ENCODE measurements around the gene INTS13. TPM values are rescaled to one million over a fixed set of nuclear protein-coding genes. Genes with fewer than 3 reads are reported as not detected.

INTS13 gene
- total RNA-seq, 1 experiment from 2014 or later, result 50.5 TPM

GRCh38 chr12:26896913-26897312, 40.9 kb downstream of the INTS13 start:
- ATAC-seq, result no peak
- CTCF ChIA-PET, result interaction anchor here (2.1 kb wide), 1 partner anchor 12 kb away, joined by 8 read pairs; no protein-coding TSS in a partner anchor
- POLR2A ChIA-PET, result no interaction called here

GRCh38 chr12:26895672-26896071, 42.1 kb downstream of the INTS13 start:
- Histone ChIP-seq H3K27ac (ENCODE audit: low read depth, low read length) (no peak overlapping the region), H3K79me2 (ENCODE audit: insufficient read depth, low read length) (no peaks in the 10 kb centered on the region), H2AFZ (ENCODE audit: low read depth, low read length, poor library complexity, severe bottlenecking) (no peak overlapping the region), H3K9me2 (ENCODE audit: insufficient read depth) (no peaks in the 10 kb centered on the region), H3K36me3 (ENCODE audit: control insufficient read depth in 1 of 2, insufficient read depth in 2 of 2, low read length in 2 of 2) (peaks cover 2 to 3% of the 10 kb centered on the region in 2 experiments; a peak in 1 of 4 replicates), H4K20me1 (ENCODE audit: insufficient read depth) (no peaks in the 10 kb centered on the region), H3K9ac (ENCODE audit: low read length) (no peak overlapping the region), H3K27me3 (ENCODE audit: insufficient read depth, low read length) (no peaks in the 10 kb centered on the region), H3K4me2 (ENCODE audit: low read length) (no peak overlapping the region), H3K4me1 (ENCODE audit: control insufficient read depth in 1 of 2, insufficient read depth in 2 of 2, low read length in 2 of 2) (no peaks in the 10 kb centered on the region), H3K4me3 (replicated peaks in 1 of 2; ENCODE audit: low read depth in 1 of 2, low read length in 2 of 2) (no peak overlapping the region), H3K9me3 (ENCODE audit: control insufficient read depth in 1 of 2, insufficient read depth in 1 of 2, low read depth in 1 of 2, low read length in 2 of 2) (no peaks in the 10 kb centered on the region)
- DNase-seq (ENCODE audit: low read depth, low spot score) (no peak), ATAC-seq (no peak)
- no TSS peak for BruUV-seq (replicated peaks)
- ChIA-PET CTCF (no interaction called here), POLR2A (no interaction called here), RAD21 (ENCODE audit: low non-redundant PET in 1 of 2, low total read pairs in 2 of 2, uncharacterized antibody in 2 of 2, unreplicated experiment in 2 of 2) (no interaction called here)
- intact Hi-C loops (cut with micrococcal nuclease), result no loop called here
- TF ChIP-seq CEBPB (IDR thresholded peaks at IDR 0.05; ENCODE audit: low read depth) (no peak), POLR2AphosphoS5 (IDR thresholded peaks at IDR 0.05; ENCODE audit: low read depth, low read length) (no peak), JUND (IDR thresholded peaks at IDR 0.05) (no peak), SRF (IDR thresholded peaks at IDR 0.05; ENCODE audit: low read depth) (no peak), REST (IDR thresholded peaks at IDR 0.05; ENCODE audit: low read depth) (no peak), YY1 (IDR thresholded peaks at IDR 0.05; ENCODE audit: extremely low read depth, insufficient replicate concordance, low read depth, low read length) (no peak)

More at GRCh38 chr12:26896913-26897312, 40.9 kb downstream of the INTS13 start:
- no peaks in the 10 kb centered on the region for H3K27me3 ChIP-seq (ENCODE audit: insufficient read depth, low read length)
- TF ChIP-seq ZNF274 (IDR thresholded peaks at IDR 0.05; ENCODE audit: low read depth, low read length) (no peak), ZBTB33 (IDR thresholded peaks at IDR 0.05; ENCODE audit: extremely low read depth, insufficient replicate concordance, low read length) (no peak), JUND (IDR thresholded peaks at IDR 0.05) (no peak), POLR2AphosphoS5 (IDR thresholded peaks at IDR 0.05; ENCODE audit: low read depth, low read length) (no peak), EZH2phosphoT487 (IDR thresholded peaks at IDR 0.05; ENCODE audit: borderline replicate concordance) (no peak), EZH2 (IDR thresholded peaks at IDR 0.05) (no peak), EGR1 (IDR thresholded peaks at IDR 0.05; ENCODE audit: low read depth) (no peak), SIN3A (IDR thresholded peaks at IDR 0.05; ENCODE audit: low read depth) (no peak), YY1 (IDR thresholded peaks at IDR 0.05; ENCODE audit: extremely low read depth, insufficient replicate concordance, low read depth, low read length) (no peak), FOSL1 (IDR thresholded peaks at IDR 0.05; ENCODE audit: low read depth) (no peak)
- H3K79me2 ChIP-seq (ENCODE audit: insufficient read depth, low read length), result no peaks in the 10 kb centered on the region
- H3K9me2 ChIP-seq (ENCODE audit: insufficient read depth), result no peaks in the 10 kb centered on the region
- H3K4me2 ChIP-seq (ENCODE audit: low read length), result no peak overlapping the region
- RAD21 ChIA-PET (ENCODE audit: low non-redundant PET in 1 of 2, low total read pairs in 2 of 2, uncharacterized antibody in 2 of 2, unreplicated experiment in 2 of 2), result no interaction called here
- H3K27ac ChIP-seq (ENCODE audit: low read depth, low read length), result no peak overlapping the region
- no peaks in the 10 kb centered on the region for H3K9me3 ChIP-seq (ENCODE audit: control insufficient read depth in 1 of 2, insufficient read depth in 1 of 2, low read depth in 1 of 2, low read length in 2 of 2)
- no peak for DNase-seq (ENCODE audit: low read depth, low spot score)
- H3K9ac ChIP-seq (ENCODE audit: low read length), result no peak overlapping the region
- H4K20me1 ChIP-seq (ENCODE audit: insufficient read depth), result no peaks in the 10 kb centered on the region
- BruUV-seq (replicated peaks), result no TSS peak
- H3K36me3 ChIP-seq (ENCODE audit: control insufficient read depth in 1 of 2, insufficient read depth in 2 of 2, low read length in 2 of 2), result 0 out of 4 replicates have a peak, but pooled peaks cover 0 to 2% of the 10 kb centered on the region in 2 experiments
- intact Hi-C loops (cut with micrococcal nuclease), result no loop called here
- H3K4me1 ChIP-seq (ENCODE audit: control insufficient read depth in 1 of 2, insufficient read depth in 2 of 2, low read length in 2 of 2), result no peaks in the 10 kb centered on the region
- no peak overlapping the region for H2AFZ ChIP-seq (ENCODE audit: low read depth, low read length, poor library complexity, severe bottlenecking)
- H3K4me3 ChIP-seq (replicated peaks in 1 of 2; ENCODE audit: low read depth in 1 of 2, low read length in 2 of 2), result no peak overlapping the region
